Activated CD8-positive, alpha-beta memory T cell treated with anti-CD3 and anti-CD28 coated beads for 1 hour (primary cell): ENCODE results near the gene OXA1L.
"Not testable (repeated sequence)": the region's sequence is repeated elsewhere in the genome, so short reads cannot be mapped to it uniquely, and the experiment has no call there.

Experiments used
- DNase-seq, 2 donors: peaks; one replicate each; pipeline ENCODE4 v3.0.0-alpha.2; 2020; ENCODE audit warnings: low read depth in 1 of 2; ENCODE audit errors: extremely low read depth in 1 of 2

Gene OXA1L

DNA sequence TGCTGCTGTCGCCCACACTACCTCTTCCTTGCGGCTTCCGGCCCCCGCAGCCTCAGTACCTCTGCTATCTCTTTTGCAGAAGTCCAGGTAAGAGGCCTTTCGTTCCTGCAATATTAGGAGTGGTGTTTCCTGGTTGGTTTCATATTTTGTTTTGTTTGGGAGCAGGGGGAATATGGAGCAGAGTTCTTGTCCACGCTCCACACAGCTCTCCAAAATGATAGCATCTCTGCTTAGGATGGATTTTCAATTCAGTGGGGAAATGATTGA is 768 bp downstream of the OXA1L start:
- no peak for DNase-seq

DNA sequence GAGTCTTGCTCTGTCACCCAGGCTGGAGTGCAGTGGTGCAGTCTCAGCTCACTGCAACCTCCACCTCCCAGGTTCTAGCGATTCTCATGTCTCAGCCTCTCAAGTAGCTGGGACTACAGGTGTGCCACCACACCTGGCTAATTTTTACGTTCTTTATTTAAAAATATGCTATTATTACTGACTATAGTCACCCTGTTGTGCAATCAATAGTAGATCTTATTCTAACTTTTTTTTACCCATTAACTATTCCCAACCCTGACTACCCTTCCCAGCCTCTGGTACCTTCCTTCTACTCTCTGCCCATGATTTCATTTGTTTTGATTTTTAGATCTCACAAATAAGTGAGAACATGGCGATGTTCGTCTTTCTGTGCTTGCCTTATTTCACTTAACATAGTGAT is 2.5 kb downstream of the OXA1L start:
- DNase-seq = no peak

DNA sequence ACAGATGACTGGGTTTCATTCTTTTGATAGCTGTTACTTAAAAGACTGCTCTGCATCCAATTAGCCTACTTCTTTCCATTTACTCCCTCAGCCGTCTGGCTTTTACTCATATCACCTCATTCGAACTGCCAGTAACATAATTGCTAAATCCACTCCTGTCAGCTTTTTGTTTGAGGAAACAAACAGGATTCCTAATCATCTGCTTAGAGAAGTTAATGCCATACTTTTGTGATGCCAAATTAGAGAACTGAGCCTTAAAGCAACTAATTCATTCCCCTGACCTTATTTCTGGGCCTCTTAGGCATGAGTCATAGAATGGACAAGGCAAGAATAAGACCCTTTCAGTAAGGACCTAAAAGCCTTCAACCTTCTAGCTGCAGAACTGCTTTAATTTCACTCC is 2.9 kb downstream of the OXA1L start:
- no peak for DNase-seq

DNA sequence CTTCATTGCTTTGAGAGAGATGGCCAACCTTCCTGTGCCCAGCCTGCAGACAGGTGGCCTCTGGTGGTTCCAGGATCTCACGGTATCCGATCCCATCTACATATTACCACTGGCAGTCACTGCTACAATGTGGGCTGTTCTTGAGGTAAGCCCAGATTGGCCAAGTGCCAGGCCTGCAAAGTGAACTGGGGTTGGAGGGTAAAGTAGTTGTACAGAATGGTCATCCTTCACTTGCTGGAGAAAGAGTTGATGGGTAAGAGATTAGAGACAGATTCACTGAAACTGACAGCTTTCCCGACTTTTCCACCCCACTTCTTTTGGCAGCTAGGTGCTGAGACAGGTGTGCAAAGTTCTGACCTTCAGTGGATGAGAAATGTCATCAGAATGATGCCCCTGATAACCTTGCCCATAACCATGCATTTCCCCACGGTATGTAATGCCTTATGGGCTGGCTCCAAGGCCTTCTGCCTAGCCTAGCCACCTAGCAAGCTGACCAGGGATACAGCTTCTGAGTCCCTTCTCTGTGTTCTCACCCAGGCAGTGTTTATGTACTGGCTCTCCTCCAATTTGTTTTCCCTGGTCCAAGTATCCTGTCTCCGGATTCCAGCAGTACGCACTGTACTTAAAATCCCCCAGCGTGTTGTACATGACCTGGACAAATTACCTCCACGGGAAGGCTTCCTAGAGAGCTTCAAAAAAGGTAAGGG is 4.1 kb downstream of the OXA1L start:
- no peak for DNase-seq

GRCh38 chr14:22772725-22773124 is 6.2 kb downstream of the OXA1L start:
- no peak for DNase-seq

DNA sequence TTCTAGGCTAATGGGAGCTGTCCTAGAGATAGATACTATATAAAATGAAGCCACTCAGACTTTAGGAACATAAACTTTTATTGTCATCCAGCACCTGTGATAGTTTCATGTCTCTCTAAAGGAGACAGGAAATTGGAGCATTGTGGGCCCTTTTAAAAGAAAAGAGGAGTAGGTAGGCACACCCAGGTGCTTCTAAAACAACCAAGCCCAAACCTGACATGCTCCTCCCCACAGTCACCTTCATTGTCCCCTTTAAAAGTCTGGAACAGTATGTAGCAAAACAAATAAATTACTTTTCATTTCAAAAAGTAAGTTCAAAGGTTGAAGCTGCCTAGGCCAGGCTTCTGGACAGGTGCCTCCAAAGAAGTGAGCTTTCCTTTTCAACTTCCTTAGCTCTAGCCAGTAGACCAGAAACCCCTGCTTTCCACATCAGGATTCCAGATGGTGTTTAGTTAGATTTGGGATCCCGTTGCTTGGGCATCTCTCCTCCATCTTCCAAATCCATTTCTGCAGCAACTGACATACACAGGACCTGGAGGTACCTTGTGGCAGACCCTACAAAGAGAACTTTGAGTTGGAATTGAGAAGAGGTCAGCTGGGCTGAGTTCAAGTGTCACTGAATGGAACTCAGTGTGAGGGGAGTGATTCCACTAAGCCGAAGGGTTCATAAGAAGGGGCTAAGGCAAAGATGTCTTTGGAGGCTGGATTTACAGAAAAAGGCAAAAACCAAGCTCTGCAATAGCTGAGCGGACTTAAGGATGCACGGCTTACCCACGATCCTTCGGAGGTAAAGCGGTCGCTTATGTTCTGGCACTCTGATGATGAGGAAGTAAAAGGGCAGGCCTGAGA is 6.9 kb downstream of the OXA1L start:
- DNase-seq = no peak

- no peak for DNase-seq
Observed at GRCh38 chr14:22774011-22774706, 7.7 kb downstream of the OXA1L start.

DNA sequence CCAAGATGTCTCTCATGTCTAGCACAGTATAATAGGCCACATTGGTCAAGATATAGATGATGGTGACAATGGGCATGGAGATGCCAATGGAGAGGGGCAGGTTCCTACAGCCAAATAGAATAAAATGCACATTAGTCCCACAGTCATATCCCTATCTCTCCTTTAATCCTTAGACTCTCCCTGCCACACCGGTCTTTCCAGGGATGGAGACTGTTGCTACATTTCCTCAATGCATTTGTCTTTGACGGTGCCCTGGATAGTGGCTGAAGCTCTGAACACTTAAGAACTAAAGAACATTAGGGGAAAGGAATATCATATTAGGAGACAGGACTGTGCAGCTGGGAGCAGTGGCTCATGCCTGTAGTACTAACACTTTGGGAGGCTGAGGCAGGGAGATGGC is 9.7 kb downstream of the OXA1L start:
- DNase-seq = no peak

DNA sequence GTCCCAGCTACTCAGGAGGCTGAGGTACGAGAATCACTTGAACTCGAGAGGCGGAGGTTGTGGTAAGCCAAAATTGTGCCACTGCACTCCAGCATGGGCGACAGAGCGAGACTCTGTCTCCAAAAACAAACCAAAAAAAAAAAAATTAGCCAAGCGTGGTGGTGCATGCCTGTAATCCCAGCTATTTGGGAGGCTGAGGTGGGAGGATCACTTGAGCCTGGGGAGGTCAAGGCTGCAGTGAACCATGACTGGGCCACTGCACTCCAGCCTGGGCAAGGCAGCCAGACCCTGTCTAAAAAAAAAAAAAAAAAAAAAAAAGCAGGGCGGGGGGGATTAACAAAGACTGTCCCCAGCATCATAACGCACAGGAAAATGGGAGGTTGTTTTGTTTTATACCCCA is 10.4 kb downstream of the OXA1L start:
- DNase-seq = not testable (repeated sequence)

GRCh38 chr14:22778084-22778483 is 11.6 kb downstream of the OXA1L start:
- DNase-seq = no peak

GRCh38 chr14:22780105-22780679 is 13.7 kb downstream of the OXA1L start:
- DNase-seq = no peak

DNA sequence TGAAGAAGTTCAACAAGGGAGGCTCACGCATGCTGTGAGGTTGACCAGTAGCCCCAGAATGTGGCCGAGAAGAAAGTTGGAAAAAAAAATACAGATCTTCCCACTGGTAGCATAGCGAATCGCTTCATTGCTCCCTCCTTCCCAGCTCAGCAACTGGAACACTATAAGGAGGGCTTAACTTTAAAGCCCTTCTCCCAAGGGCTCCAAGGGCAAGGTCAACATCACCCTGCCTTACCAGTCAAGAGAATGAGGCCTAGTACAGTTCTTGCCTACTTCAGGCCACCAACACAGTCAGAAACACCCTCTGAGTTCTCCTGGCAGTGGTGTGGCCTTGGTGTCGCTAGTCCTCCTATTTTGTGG is 14.4 kb downstream of the OXA1L start:
- no peak for DNase-seq

- no peak for DNase-seq
Observed at GRCh38 chr14:22781301-22781991, 15.0 kb downstream of the OXA1L start.

GRCh38 chr14:22786685-22787084 is 20.2 kb downstream of the OXA1L start:
- DNase-seq = no peak

GRCh38 chr14:22791301-22791700 is 24.8 kb downstream of the OXA1L start:
- DNase-seq = no peak

DNA sequence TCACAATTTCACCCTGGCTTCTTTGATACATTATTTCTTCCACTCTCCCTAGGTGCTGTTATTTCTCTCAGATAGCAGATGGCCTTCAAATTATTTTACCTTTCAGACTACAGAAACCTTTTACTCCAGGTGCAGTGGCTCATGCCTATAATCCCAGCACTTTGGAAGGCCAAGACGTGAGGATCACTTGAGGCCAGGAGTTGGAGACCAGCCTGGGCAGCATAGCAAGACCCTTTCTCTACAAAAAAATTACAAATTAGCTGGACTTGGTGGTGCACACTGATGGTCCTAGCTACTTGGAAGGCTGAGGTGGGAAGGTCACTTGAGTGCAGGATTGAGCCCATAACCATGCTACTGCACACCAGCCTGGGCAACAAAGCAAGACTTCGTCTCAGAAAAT is 25.7 kb downstream of the OXA1L start:
- DNase-seq = no peak

GRCh38 chr14:22793550-22793949 is 27.1 kb downstream of the OXA1L start:
- not testable (repeated sequence) for DNase-seq

DNA sequence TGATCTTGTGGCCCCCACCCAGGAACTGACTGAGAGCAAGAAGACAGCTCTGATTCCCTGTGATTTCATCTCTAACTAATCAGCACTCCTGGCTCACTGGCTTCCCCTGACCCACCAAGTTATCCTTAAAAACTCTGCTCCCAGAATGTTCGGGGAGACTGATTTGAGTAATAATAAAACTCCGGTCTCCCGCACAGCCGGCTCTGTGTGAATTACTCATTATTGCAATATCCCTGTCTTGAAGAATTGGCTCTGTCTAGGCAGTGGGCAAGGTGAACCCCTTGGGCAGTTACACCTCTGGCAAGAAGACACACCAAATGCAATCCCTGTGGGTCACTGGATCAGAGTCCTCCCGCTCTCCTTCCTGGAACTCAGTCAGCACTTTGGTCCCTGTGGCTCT is 27.5 kb downstream of the OXA1L start:
- no peak for DNase-seq

DNA sequence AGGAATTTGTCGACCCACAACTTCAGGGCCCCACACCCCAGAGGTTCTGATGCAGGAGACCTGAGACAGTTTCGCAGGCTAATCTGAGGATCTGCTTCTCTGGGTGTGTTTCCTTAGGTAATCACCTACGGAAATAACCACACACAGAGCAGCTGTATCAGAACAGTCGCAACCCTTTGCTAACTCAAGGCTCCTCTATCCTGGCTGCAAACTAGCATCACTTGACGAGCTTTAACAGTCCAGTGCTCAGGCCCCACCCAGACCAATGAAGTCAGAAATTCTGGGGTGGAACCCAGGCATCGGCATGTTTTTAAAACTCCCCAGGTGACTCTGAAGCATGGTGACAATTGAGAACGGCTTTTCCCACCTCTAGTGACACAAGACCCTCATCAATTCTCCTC is 28.1 kb downstream of the OXA1L start:
- no peak for DNase-seq

DNA sequence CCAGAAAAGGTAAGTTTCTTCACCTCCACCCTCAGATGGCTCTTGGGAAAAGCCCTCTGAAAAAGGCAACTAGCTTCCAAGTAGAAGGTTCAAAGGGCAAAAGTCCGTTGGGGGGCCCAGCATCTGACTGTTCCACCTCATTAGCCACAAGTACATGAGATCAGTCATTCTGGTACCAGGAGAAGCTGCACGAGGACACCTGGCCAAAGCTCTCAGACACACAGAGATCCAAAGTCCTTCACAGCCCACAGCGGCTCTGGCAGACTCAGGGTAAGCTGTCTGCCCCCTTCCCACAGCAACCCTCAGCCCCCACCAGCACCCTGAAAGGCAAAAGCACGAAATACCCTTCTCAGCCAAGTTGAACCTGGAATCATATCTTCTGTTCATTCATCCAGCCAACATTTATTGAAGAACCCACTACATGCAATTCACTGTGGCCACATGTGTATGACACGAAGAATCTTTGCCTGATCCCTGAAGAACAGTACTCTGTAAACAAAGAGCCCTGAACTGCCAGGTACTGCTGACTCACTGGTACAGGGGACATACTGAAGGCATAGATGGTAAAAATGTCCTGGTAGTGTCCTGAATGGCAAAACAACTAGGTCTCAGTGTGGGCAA is 29.7 kb downstream of the OXA1L start:
- DNase-seq = no peak
